Activated T-cell treated with anti-CD3 and anti-CD28 coated beads, Interleukin-2, amount 50 U/mL, for 1 hour (primary cell): ENCODE results near the gene SLC44A4.
A peak's percentile ranks its signal among the peaks of the same experiment; 100 is the strongest.
"Not testable (repeated sequence)": the region's sequence is repeated elsewhere in the genome, so short reads cannot be mapped to it uniquely, and the experiment has no call there.

Experiments
- DNase-seq: peaks from one replicate; pipeline ENCODE4 v3.0.0-alpha.2; 2020

Gene SLC44A4

DNA sequence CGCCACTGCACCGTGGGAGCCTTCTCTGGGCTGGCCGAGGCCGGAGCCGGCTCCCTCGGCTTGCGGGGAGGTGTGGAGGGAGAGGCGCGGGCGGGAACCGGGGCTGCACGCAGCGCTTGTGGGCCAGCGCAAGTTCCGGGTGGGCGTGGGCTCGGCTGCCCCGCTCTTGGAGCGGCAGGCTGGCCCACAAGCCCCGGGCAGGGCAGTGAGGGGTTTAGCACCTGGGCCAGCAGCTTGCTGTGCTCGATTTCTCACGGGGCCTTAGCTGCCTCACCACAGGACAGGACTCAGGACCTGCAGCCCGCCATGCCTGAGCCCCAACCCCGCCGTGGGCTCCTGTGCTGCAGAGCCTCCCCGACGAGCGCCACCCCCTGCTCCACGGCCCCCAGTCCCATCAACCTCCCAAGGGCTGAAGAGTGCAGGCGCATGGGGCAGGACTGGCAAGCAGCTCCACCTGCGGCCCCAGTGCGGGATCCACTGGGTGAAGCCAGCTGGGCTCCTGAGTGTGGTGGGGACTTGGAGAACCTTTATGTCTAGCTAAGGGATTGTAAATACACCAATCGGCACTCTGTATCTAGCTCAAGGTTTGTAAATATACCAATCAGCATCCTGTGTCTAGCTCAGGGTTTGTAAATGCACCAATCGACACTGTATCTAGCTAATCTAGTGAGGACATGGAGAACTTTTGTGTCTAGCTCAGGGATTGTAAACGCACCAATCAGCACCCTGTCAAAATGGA, 26.6 kb downstream of the SLC44A4 start:
- DNase-seq, result not testable (repeated sequence)

DNA sequence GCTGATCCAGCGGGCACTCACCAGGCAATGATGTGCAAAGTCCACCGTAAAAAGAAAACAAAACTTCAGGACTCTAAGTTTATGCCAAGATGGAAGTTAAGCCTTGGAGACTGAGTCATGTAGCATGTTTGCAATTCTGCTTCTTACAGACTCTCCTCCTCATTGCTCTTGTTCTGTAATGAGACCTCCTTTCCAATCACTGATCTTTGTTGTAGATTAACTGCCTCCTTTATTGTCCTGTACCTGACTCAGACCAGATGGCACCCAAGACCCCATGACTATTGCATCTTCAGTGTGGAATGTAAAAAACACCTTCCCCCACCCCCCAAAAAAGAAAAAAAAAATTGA, 27.3 kb downstream of the SLC44A4 start:
- no peak for DNase-seq

DNA sequence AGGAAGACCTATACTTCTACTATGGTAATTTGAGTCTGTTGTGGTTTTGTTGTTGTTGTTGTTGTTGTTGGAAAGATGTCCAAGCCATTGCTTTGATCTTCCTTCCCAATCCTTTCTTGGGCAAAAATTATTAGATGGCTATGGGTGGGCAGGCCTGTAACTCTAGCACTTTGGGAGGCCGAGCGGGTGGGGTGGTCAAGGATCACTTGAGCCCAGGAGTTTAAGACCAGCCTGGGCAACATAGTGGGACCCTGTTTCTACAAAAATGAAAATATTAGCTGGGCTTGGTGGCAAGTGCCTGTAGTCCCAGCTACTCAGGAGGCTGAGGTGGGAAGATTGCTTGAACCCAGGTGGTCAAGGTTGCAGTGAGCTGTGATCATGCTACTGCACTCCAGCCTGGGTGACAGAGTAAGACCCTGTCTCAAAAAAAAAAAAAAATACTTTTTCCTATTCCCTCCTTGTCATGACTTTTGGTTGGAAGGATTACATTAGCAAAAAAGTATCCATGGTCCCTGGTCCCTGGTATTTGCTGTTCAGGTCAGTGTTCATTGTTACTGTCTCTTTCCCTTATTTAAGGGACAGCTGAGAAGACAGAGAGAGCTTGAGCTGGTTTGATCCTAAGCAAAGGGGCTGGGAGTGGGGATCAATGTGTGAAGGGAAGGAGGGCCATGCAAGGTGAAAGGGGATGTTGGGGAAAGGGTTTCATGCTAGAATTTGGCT, 27.9 kb downstream of the SLC44A4 start:
- no peak for DNase-seq

- DNase-seq, result no peak
These were observed 31.4 kb downstream of the SLC44A4 start for GRCh38 chr6:31847276-31847978.

DNA sequence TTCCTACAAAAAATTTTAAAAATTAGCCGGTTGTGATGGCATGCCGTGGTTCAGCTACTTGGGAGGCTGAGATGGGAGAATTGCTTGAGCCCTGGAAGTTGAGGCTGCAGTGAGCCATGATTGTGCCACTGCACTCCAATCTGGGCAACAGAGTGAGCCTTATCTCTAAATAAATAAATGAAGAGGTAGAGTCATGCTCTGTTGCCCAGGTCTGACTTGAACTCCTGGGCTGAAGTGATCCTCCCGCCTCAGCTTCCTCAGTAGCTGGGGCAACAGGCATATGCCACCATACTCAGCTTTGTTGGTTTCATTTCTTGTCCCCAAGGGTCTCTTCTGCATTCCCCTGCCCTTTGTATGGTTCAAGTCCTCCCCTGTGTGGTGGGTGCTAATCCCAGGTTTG, 34.3 kb downstream of the SLC44A4 start:
- no peak for DNase-seq

- no peak for DNase-seq
These were observed 36.7 kb downstream of the SLC44A4 start for GRCh38 chr6:31842053-31842452.

DNA sequence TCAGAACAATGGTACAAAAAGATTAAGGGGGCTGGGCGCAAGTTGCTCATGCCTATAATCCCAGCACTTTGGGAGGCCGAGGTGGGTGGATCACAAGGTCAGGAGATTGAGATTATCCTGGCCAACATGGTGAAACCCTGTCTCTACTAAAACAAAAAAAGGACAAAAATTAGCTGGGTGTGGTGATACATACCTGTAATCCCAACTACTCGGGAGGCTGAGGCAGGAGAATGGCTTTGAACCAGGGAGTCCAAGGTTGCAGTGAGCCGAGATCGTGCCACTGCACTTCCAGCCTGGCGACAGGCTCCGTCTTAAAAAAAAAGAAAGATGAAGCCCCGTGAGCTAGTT, 39.0 kb downstream of the SLC44A4 start:
- not testable (repeated sequence) for DNase-seq

DNA sequence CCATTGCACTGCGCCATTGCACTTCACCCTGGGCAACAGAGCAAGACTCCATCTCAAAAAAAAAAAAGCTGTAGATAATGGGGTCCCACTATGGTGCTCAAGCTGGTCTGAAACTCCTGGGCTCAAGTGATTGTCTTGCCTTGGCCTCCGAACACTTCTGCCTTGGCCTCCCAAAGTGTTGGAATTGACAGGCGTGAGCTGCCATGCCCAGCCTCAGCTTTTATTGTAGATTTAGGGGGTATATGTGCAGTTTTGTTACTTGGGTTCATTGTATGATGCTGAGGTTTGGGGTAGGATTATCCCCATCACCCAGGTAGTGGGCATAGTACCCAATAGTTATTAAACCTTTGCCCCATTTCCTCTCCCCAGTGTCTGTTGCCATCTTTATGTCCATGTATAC, 39.8 kb downstream of the SLC44A4 start:
- no peak for DNase-seq

- not testable (repeated sequence) for DNase-seq
These were observed 40.7 kb downstream of the SLC44A4 start for GRCh38 chr6:31838114-31838553.

- DNase-seq, result no peak
These were observed 41.3 kb downstream of the SLC44A4 start for GRCh38 chr6:31837369-31838113.

GRCh38 chr6:31836474-31837368, 42.1 kb downstream of the SLC44A4 start:
- no peak for DNase-seq

DNA sequence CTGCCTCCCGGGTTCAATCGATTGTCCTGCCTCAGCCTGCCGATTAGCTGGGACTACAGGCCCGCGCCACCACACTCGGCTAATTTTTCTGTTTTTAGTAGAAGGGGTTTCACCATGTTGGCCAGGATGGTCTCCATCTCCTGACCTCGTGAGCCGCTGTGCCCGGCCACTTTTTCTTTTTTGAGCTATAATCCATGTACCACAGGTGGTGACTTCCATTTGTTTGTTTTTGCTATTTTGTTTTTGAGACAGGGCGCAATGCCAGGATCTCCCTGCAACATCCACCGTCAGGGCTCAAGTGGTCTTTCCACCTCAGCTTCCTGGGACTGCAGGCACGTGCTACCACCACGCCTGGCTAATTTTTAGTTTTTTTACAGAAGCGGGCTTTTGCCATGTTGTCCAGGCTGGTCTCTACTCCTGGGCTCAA, 42.7 kb downstream of the SLC44A4 start:
- no peak for DNase-seq

GRCh38 chr6:31834367-31835250, 44.2 kb downstream of the SLC44A4 start:
- peak; percentile 86 for DNase-seq

GRCh38 chr6:31831350-31832215, 47.2 kb downstream of the SLC44A4 start:
- no peak for DNase-seq

GRCh38 chr6:31830886-31831335, 47.9 kb downstream of the SLC44A4 start:
- DNase-seq, result no peak

DNA sequence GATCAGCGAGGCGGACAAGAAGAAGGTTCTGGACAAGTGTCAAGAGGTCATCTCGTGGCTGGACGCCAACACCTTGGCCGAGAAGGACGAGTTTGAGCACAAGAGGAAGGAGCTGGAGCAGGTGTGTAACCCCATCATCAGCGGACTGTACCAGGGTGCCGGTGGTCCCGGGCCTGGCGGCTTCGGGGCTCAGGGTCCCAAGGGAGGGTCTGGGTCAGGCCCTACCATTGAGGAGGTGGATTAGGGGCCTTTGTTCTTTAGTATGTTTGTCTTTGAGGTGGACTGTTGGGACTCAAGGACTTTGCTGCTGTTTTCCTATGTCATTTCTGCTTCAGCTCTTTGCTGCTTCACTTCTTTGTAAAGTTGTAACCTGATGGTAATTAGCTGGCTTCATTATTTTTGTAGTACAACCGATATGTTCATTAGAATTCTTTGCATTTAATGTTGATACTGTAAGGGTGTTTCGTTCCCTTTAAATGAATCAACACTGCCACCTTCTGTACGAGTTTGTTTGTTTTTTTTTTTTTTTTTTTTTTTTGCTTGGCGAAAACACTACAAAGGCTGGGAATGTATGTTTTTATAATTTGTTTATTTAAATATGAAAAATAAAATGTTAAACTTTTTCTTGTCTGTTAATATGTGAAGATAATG, 49.0 kb downstream of the SLC44A4 start:
- DNase-seq, result no peak

DNA sequence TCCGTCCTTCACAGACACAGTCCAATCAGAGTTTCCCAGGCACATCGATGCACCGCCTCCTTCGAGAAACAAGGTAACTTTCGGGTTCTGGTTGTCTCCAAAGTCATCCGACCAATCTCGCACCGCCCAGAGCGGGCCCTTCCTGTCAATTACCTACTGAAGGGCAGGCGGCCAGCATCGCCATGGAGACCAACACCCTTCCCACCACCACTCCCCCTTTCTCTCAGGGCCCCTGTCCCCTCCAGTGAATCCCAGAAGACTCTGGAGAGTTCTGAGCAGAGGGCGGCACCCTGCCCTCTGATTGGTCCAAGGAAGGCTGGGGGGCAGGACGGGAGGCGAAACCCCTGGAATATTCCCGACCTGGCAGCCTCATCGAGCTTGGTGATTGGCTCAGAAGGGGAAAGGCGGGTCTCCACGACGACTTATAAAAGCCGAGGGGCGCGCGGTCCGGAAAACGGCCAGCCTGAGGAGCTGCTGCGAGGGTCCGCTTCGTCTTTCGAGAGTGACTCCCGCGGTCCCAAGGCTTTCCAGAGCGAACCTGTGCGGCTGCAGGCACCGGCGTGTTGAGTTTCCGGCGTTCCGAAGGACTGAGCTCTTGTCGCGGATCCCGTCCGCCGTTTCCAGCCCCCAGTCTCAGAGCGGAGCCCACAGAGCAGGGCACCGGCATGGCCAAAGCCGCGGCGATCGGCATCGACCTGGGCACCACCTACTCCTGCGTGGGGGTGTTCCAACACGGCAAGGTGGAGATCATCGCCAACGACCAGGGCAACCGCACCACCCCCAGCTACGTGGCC, 51.3 kb downstream of the SLC44A4 start, which contains the start of gene HSPA1B:
HSPA1B (plus strand) TSS at position 453 of the 794 bp plus-strand sequence; CDS start at position 666, 213 bp downstream.
- peak; percentile 82 for DNase-seq

GRCh38 chr6:31826793-31827285, 52.0 kb downstream of the SLC44A4 start:
- peak; percentile 42 for DNase-seq
